HG03060 (cell line): ENCODE measurements around the gene PNLDC1.
A peak's percentile ranks its signal among the peaks of the same experiment; 100 is the strongest.

ENCODE experiments used
- ATAC-seq: cut with Tn5 transposase; IDR thresholded peaks from one replicate; pipeline ENCODE4 v1.9.1; 2021; ENCODE audit warnings: low read depth, moderate number of reproducible peaks; ENCODE audit not compliant: unreplicated experiment

PNLDC1 gene, protein sequence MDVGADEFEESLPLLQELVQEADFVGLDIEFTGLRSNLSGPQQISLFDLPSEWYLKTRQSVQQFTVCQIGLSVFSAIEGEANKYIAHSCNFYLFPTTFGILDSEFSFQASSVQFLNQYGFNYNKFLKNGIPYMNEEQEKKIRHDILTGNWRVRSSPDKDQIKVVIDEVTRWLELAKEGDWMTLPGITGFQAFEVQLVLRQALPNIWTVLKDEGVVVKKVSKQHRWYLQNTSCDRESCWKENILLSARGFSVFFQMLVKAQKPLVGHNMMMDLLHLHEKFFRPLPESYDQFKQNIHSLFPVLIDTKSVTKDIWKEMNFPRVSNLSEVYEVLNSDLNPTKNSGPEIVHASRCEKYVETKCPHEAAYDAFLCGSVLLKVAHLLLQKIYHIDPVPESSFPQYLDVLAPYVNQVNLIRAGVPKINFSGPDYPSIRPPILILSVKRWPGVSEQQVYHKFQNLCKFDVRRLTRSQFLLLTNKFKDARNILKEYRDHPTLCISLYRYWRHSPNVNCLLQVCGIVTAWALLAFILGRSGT

DNA sequence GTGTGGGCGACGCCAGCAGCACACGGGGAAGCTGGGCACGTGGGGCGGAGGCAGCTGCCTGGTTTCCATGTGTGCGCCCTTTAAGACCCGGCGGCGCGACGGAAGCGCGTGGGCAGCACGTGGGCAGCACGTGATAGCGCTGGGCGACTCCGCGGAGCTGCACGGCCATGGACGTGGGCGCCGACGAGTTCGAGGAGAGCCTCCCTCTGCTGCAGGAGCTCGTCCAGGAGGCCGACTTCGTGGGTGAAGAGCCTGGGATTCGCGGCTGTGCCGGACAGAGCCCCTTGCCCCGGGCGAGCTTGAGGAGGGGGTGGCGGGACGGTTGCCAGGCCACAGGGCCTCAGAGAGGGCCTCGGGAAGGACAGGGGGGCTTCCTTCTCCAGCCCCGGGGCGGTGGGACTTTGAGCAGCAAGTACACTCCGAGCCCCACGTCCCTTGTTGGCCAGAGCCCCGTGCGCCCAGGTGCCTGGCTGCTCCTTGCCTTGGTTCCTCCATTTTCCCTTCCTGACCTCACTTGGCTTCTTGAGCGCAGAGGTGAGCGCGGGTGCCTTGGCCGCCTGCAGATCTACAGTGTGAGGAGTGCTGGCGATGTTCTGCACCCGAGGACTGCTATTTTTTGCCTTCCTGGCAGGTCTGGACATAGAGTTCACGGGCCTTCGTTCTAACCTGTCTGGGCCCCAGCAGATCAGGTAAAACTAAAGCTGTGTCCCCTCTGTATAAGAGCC lies at the start of gene PNLDC1:
Gene PNLDC1, plus strand, starts transcription at position 136 of the 725 bp plus-strand sequence. Its CDS starts 32 bp downstream, at position 168.
- no peak for ATAC-seq

DNA sequence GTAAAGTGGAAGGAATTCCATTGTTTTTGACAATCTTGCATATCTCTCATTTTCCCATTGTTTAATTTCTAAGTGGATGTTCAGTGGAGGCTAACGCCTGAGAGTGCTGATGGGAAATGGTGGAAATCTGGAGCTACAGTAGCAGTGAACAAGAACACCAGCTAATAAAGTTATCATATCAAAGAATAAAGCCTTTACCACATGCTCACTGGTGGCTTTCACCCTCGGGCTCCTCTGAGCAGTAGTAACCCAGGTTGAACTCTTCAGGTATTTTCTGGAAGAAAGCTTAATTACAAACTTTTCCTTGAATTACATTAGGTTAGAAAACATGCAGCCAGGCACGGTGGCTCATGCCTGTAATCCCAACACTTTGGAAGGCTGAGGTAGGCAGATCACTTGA lies 48.6 kb upstream of the PNLDC1 start:
- ATAC-seq: no peak

- ATAC-seq: no peak
These were observed 46.8 kb upstream of the PNLDC1 start for GRCh38 chr6:159753081-159753872.

GRCh38 chr6:159754401-159754800 lies 45.7 kb upstream of the PNLDC1 start:
- no peak for ATAC-seq

- no peak for ATAC-seq
These were observed 44.8 kb upstream of the PNLDC1 start for GRCh38 chr6:159754959-159755914.

GRCh38 chr6:159756508-159756907 lies 43.6 kb upstream of the PNLDC1 start:
- ATAC-seq: no peak

- no peak for ATAC-seq
These were observed 41.8 kb upstream of the PNLDC1 start for GRCh38 chr6:159758031-159759001.

DNA sequence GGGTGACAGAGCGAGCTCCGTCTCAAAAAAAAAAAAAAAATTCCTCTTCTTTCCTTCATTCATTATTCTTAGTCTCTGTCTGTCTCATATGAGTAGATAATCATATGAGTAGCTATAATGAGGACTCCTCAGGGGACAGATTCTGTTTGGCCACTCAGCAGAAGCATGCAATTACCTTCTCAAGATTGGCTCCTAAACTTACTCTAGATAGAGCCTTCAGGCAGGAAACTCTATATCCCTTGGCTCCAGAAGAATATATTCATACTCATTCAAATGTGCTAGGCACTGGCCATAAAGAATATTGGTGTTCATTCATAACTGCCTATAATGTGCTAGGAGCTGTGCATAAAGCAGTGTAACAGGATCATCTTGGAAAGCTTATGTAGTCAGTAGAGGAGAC lies 40.4 kb upstream of the PNLDC1 start:
- ATAC-seq: no peak

- no peak for ATAC-seq
These were observed 39.4 kb upstream of the PNLDC1 start for GRCh38 chr6:159760602-159761057.

GRCh38 chr6:159761129-159761872 lies 38.8 kb upstream of the PNLDC1 start:
- ATAC-seq: peak; percentile 27

GRCh38 chr6:159761873-159762680 lies 38.0 kb upstream of the PNLDC1 start, which contains the start of gene ACAT2:
Gene ACAT2 (plus strand): TSS chr6:159762045. CDS start chr6:159762088, 43 bp downstream.
- peak; percentile 91 for ATAC-seq

DNA sequence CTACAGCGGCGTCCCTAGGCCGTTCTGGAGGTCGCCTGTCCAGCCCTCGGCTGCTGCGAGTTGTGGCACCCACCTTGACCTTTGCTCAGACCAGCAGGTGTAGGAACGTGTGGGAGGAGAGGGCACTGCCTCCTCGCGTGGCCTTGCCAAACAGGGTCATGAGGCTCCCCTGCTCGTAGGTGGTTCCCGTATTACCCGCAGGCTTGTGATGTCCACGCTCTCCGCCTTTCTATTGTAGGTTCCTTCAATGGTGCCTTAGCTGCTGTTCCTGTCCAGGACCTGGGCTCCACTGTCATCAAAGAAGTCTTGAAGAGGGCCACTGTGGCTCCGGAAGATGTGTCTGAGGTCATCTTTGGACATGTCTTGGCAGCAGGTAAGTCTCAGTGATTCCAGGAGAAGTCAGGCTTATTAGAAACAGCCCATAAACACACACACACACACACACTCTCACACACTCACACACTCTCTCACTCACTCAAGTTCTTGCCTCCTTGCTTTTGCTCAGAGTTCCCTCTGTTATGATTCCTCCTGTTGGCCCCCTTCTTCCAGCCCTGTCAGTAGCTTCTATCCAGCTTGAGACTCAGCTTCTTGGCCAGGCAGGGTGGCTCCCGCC lies 37.3 kb upstream of the PNLDC1 start:
- no peak for ATAC-seq

- no peak for ATAC-seq
These were observed 33.2 kb upstream of the PNLDC1 start for GRCh38 chr6:159766906-159767305.

GRCh38 chr6:159769470-159769869 lies 30.6 kb upstream of the PNLDC1 start:
- no peak for ATAC-seq

DNA sequence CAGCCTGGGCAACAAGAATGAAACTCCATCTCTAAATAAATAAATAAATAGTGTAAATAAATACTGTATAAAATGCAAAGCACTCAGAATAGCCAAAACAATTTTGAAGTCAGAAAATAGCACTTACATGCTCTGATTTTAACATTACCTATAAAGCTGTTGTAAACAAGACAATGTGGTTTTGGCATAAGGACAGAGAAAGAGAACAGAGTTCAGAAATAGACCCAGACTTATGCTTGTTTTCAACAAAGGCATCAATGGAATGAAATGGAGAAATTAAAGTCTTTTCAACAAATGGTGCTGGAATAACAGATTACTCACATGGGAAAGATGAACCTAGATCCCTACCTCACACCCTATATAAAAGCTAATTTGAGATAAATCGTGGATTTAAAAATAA lies 27.9 kb upstream of the PNLDC1 start:
- ATAC-seq: no peak

DNA sequence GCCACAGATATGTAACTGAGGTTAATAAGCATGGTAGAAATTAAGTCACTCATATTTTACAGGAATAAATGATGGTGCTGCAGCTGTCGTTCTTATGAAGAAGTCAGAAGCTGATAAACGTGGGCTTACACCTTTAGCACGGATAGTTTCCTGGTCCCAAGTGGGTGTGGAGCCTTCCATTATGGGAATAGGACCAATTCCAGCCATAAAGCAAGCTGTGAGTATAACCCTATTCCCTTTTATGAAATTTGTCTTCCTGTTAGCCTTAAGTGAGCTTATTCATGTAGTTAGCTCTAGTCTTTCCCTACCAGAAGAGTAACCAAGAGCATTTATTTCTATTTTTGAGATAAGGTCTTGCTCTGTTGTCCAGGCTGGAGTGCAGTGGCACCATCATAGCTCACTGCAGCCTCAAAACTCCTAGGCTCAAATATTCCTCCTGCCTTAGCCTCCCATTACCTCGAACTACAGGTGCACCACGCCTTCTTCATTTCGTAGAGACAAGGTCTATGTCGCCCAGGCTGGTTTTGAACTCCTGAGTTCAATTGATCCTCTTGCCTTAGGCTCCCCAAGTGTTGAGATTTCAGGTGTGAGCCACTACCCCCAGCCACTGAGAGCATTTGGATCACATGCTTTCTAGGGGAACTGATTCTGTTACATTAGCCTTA lies 22.7 kb upstream of the PNLDC1 start:
- no peak for ATAC-seq
